ENCODE measurements around the gene CHN2. TPM values are rescaled to one million over a fixed set of nuclear protein-coding genes. Genes with fewer than 3 reads are reported as not detected.

Gene CHN2
- total and polyA plus RNA-seq, 2 donors (not counting 1 experiment from before 2014, with no cell fraction given): 0.86 to 1.4 TPM

DNA sequence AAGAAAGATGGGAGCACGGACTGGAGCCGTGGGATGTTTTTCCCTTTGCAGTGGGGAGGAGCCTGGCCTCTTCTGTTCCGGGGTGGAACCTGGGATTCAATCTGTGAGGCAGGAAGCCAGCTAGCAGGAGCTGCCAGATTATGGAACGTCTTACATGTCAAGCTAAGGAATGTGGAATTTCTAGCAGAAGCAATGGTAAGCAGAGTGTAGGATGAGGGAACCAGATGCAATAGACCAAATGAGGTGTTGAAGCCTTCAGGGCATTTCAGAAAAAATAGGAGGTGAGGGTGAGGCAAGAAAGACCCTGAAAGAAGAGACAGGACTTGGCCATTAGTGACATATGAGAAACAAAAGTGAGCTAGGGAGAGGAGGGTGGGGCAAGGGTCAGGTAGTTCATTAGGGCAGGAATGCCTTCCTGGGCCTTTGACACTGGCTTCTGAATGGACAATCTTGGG, 105.5 kb downstream of the CHN2 start:
- peaks cover 9% of the 10 kb centered on the region for H3K4me1 Mint-ChIP-seq
- Histone ChIP-seq H3K27ac (ENCODE audit: low read length in 2 of 2) (no peak overlapping the region), H2AFZ (ENCODE audit: insufficient read depth, low read depth, low read length, poor library complexity, severe bottlenecking) (no peak overlapping the region), H3K4me1 (ENCODE audit: control insufficient read depth in 2 of 2, insufficient read depth in 2 of 2, low read length in 2 of 2) (peaks cover 0 to 9% of the 10 kb centered on the region in 2 donors), H3K4me2 (replicated peaks; ENCODE audit: low read depth, low read length, poor library complexity, severe bottlenecking) (no peak overlapping the region), H3K4me3 (ENCODE audit: control extremely low read depth in 1 of 5, extremely low read depth in 1 of 5, insufficient read depth in 1 of 5, low read depth in 2 of 5, low read length in 4 of 5) (no peak overlapping the region), H3K27me3 (replicated peaks in 1 of 4; ENCODE audit: control extremely low read depth in 1 of 4, control insufficient read depth in 3 of 4, insufficient read depth in 4 of 4, low read length in 3 of 4) (no peaks in the 10 kb centered on the region), H3K9ac (ENCODE audit: low read length) (no peak overlapping the region), H3K79me2 (ENCODE audit: control insufficient read depth, insufficient read depth, low read length) (no peaks in the 10 kb centered on the region), H3K9me3 (ENCODE audit: control extremely low read depth in 1 of 3, control insufficient read depth in 2 of 3, insufficient read depth in 1 of 3, low read length in 2 of 3) (no peaks in the 10 kb centered on the region), H3K36me3 (replicated peaks in 1 of 2; ENCODE audit: control extremely low read depth in 1 of 2, control insufficient read depth in 1 of 2, extremely low read depth in 1 of 2, insufficient read depth in 2 of 2, low read length in 1 of 2) (no peaks in the 10 kb centered on the region), H4K20me1 (ENCODE audit: control insufficient read depth, insufficient read depth, low read length, poor library complexity, severe bottlenecking) (no peaks in the 10 kb centered on the region)
- ChIA-PET CTCF (no interaction called here), POLR2A (no interaction called here)
- H3K27ac Mint-ChIP-seq: no peak overlapping the region
- intact Hi-C loops (cut with micrococcal nuclease): no loop called here
- peaks cover 3% of the 10 kb centered on the region for H3K27me3 Mint-ChIP-seq
- H3K9me3 Mint-ChIP-seq (ENCODE audit: insufficient read depth): no peaks in the 10 kb centered on the region
- no peak overlapping the region for H3K4me3 Mint-ChIP-seq
- no peak for DNase-seq
- TF ChIP-seq, protein P1, sequence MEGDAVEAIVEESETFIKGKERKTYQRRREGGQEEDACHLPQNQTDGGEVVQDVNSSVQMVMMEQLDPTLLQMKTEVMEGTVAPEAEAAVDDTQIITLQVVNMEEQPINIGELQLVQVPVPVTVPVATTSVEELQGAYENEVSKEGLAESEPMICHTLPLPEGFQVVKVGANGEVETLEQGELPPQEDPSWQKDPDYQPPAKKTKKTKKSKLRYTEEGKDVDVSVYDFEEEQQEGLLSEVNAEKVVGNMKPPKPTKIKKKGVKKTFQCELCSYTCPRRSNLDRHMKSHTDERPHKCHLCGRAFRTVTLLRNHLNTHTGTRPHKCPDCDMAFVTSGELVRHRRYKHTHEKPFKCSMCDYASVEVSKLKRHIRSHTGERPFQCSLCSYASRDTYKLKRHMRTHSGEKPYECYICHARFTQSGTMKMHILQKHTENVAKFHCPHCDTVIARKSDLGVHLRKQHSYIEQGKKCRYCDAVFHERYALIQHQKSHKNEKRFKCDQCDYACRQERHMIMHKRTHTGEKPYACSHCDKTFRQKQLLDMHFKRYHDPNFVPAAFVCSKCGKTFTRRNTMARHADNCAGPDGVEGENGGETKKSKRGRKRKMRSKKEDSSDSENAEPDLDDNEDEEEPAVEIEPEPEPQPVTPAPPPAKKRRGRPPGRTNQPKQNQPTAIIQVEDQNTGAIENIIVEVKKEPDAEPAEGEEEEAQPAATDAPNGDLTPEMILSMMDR (IDR thresholded peaks at IDR 0.05): no peak
- TF ChIP-seq EZH2 (IDR thresholded peaks at IDR 0.05; ENCODE audit: borderline replicate concordance, insufficient read depth, low read depth, low read length, poor library complexity, severe bottlenecking): no peak
- no peak for ATAC-seq (ENCODE audit: low read depth)
- WGBS (ENCODE audit: insufficient coverage): 100% methylated on average over 4 of the region's 4 CpGs

DNA sequence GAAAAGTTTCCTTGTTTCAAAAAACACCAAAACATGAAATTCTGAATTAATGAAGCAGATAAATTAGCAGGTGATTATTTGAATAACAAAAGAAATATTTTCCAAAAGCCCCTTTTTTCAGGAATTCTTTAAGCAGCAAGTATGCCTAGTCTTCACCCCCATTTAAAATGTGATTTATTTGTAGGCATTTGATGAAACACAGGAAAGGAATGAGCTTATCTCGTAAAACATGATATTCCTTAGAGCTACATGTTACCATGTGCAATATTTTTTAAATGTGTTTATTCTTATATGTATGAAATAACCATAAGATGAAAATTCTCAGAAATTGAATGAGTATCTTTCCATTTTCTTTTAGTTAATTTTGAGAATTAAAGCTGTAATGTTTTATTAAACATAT, 106.1 kb downstream of the CHN2 start:
- Histone ChIP-seq H3K4me3 (ENCODE audit: control extremely low read depth in 1 of 5, extremely low read depth in 1 of 5, insufficient read depth in 1 of 5, low read depth in 2 of 5, low read length in 4 of 5) (no peak overlapping the region), H3K36me3 (replicated peaks in 1 of 2; ENCODE audit: control extremely low read depth in 1 of 2, control insufficient read depth in 1 of 2, extremely low read depth in 1 of 2, insufficient read depth in 2 of 2, low read length in 1 of 2) (no peaks in the 10 kb centered on the region), H3K4me1 (ENCODE audit: control insufficient read depth in 2 of 2, insufficient read depth in 2 of 2, low read length in 2 of 2) (peaks cover 0 to 9% of the 10 kb centered on the region in 2 donors), H3K27me3 (replicated peaks in 1 of 4; ENCODE audit: control extremely low read depth in 1 of 4, control insufficient read depth in 3 of 4, insufficient read depth in 4 of 4, low read length in 3 of 4) (no peaks in the 10 kb centered on the region), H3K27ac (ENCODE audit: low read length in 2 of 2) (no peak overlapping the region), H3K9me3 (ENCODE audit: control extremely low read depth in 1 of 3, control insufficient read depth in 2 of 3, insufficient read depth in 1 of 3, low read length in 2 of 3) (no peaks in the 10 kb centered on the region), H4K20me1 (ENCODE audit: control insufficient read depth, insufficient read depth, low read length, poor library complexity, severe bottlenecking) (no peaks in the 10 kb centered on the region), H2AFZ (ENCODE audit: insufficient read depth, low read depth, low read length, poor library complexity, severe bottlenecking) (no peak overlapping the region), H3K79me2 (ENCODE audit: control insufficient read depth, insufficient read depth, low read length) (no peaks in the 10 kb centered on the region), H3K9ac (ENCODE audit: low read length) (no peak overlapping the region), H3K4me2 (replicated peaks; ENCODE audit: low read depth, low read length, poor library complexity, severe bottlenecking) (no peak overlapping the region)
- TF ChIP-seq, protein P1 (IDR thresholded peaks at IDR 0.05): no peak
- no peak for TF ChIP-seq EZH2 (IDR thresholded peaks at IDR 0.05; ENCODE audit: borderline replicate concordance, insufficient read depth, low read depth, low read length, poor library complexity, severe bottlenecking)
- intact Hi-C loops (cut with micrococcal nuclease): no loop called here
- peaks cover 3% of the 10 kb centered on the region for H3K27me3 Mint-ChIP-seq
- ATAC-seq (ENCODE audit: low read depth) (no peak), DNase-seq (no peak)
- H3K9me3 Mint-ChIP-seq (ENCODE audit: insufficient read depth): no peaks in the 10 kb centered on the region
- H3K27ac Mint-ChIP-seq: no peak overlapping the region
- ChIA-PET POLR2A (interaction anchor here (0.7 kb wide), 1 partner anchor 23 kb away, joined by 3 read pairs; no protein-coding TSS in a partner anchor), CTCF (no interaction called here)
- no CpG with 5 or more reads among the region's 1 CpG for WGBS (ENCODE audit: insufficient coverage)
- H3K4me1 Mint-ChIP-seq: peaks cover 9% of the 10 kb centered on the region
- H3K4me3 Mint-ChIP-seq: no peak overlapping the region

All from B cell (primary cell).